C4-2B (cell line): ENCODE results near the gene MLXIP.

Experiments used
- ZFX ChIP-seq: fragments of 450-650 bp; IDR thresholded peaks from 2 replicates; pipeline ENCODE4 v1.6.1; 2017
- TF ChIP-seq, protein P1 (sequence below): fragments of 450-650 bp; conservative IDR thresholded peaks from 2 replicates; pipeline ENCODE4 v1.5.1; 2017; ENCODE audit warnings: mild to moderate bottlenecking

- TF ChIP-seq, protein P1, sequence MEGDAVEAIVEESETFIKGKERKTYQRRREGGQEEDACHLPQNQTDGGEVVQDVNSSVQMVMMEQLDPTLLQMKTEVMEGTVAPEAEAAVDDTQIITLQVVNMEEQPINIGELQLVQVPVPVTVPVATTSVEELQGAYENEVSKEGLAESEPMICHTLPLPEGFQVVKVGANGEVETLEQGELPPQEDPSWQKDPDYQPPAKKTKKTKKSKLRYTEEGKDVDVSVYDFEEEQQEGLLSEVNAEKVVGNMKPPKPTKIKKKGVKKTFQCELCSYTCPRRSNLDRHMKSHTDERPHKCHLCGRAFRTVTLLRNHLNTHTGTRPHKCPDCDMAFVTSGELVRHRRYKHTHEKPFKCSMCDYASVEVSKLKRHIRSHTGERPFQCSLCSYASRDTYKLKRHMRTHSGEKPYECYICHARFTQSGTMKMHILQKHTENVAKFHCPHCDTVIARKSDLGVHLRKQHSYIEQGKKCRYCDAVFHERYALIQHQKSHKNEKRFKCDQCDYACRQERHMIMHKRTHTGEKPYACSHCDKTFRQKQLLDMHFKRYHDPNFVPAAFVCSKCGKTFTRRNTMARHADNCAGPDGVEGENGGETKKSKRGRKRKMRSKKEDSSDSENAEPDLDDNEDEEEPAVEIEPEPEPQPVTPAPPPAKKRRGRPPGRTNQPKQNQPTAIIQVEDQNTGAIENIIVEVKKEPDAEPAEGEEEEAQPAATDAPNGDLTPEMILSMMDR: no peak
- no peak for TF ChIP-seq ZFX
Observed at GRCh38 chr12:122032580-122032979, 46.0 kb upstream of the MLXIP start.
